Stimulated activated CD8-positive, alpha-beta memory T cell treated with anti-CD3 and anti-CD28 coated beads, Interleukin-7, amount 100 ng/mL, for 48 hours (primary cell): ENCODE measurements around the gene GRAMD4.
"Not testable (repeated sequence)": the region's sequence is repeated elsewhere in the genome, so short reads cannot be mapped to it uniquely, and the experiment has no call there.

Experiments
- DNase-seq, 2 donors: peaks; one replicate each; pipeline ENCODE4 v3.0.0-alpha.2; 2020; ENCODE audit warnings: low read depth in 1 of 2; ENCODE audit errors: extremely low read depth in 1 of 2

GRAMD4 gene

DNA sequence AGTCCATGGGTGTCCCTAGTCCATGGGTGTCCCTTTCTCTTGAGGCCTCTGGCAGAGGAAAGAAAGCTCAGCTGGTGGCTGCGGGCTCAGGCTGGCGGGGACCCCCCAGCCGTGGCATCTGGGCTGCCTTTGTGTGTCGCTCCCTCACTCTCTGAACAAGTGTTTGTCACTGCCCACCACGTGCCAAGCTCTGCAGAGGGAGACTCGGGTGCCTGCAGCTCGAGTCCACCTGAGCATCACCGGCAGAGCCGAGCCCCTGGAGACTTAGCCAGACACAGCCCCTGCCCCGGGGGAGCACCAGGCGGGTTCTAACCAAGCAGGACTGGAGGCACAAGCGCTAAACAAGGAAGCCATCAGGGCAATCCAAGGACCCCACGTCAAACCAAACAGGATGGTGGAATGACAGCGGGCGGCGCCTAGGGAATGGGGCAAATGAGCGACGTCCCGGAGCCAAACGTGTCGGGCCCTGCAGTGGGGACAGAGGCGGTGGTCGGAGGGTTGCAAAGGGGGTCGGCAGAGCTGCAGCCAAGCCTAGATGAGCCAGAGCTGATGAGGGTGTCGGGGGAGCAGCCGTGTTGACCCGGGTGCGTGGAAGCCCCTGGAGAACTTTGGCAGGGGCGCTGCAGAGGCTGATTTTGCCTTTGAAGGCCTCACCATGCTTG is 2.1 kb upstream of the GRAMD4 start:
- DNase-seq, result no peak

DNA sequence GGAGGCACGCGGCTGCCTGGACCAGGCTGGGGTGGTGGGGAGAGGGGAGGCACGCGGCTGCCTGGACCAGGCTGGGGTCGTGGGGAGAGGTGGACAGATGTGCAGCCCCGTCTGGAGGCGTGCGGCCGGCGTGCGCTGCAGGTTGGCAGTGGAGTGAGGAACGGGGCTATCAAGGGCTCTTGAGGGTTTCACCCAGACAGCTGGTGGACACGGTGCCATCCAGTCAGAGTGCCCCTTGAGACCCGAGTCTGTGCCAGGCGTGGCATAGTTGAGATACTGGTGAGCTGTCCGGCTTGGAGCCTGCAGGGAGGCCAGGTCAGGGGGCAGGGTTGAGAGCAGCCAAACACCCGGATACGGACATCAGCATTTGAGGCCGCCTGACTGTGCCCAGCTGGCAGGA is 1.5 kb upstream of the GRAMD4 start:
- DNase-seq, result no peak

DNA sequence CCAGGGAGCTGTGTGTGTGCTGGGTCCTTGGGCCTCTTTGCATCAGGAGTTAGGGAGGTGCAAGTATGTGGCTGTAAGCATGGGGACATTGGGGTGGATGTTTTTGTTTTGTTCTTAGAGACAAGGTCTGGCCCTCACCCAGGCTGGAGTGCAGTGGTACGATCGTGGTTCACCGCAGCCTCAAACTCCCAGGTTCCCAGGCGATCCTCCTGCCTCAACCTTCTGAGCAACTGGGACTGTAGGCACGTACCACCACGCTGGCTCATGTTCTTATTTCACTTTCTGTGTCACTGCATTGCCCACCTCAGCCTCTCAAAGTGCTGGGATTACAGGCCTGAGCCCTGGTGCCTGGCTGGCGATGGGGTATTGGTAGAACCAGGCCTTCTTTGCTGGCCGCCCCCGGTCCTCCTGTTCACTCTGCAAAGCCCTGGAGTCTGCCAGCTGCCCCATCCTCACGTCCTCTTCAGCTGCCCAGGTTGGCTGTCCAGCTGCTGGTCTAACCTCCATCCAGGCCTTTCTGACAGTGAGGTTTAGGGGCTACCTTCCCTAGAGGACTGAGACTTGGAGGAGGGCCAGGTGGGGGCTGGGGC is 851 bp upstream of the GRAMD4 start:
- DNase-seq, result no peak

GRCh38 chr22:46620588-46621242 is 529 bp downstream of the GRAMD4 start:
- DNase-seq, result no peak

DNA sequence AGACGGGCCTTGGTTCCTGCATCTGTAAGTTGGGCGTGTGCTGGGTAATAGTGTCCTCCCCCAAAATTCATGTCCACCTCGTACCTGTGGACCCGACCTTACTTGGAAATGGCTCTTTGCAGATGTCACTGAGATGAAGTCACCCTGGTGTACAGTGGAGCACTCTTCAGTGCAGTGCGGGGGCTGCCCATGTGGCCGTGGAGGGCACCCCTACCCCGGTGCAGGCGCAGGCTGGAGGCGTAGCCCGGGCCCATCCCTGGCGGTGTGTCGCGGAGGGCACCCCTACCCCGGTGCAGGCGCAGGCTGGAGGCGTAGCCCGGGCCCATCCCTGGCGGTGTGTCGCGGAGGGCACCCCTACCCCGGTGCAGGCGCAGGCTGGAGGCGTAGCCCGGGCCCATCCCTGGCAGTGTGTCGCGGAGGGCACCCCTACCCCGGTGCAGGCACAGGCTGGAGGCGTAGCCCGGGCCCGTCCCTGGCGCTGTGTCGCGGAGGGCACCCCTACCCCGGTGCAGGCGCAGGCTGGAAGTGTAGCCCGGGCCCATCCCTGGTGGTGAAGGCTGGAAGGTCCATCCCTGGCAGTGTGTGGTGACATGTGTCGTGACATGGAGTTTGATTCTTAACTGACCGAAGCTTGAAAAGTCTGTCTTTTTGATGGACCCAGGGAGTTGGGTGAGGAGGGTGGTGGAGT is 1.2 kb downstream of the GRAMD4 start:
- not testable (repeated sequence) for DNase-seq

GRCh38 chr22:46622081-46622521 is 1.9 kb downstream of the GRAMD4 start:
- DNase-seq, result no peak

GRCh38 chr22:46625113-46625842 is 5.1 kb downstream of the GRAMD4 start:
- DNase-seq, result no peak

DNA sequence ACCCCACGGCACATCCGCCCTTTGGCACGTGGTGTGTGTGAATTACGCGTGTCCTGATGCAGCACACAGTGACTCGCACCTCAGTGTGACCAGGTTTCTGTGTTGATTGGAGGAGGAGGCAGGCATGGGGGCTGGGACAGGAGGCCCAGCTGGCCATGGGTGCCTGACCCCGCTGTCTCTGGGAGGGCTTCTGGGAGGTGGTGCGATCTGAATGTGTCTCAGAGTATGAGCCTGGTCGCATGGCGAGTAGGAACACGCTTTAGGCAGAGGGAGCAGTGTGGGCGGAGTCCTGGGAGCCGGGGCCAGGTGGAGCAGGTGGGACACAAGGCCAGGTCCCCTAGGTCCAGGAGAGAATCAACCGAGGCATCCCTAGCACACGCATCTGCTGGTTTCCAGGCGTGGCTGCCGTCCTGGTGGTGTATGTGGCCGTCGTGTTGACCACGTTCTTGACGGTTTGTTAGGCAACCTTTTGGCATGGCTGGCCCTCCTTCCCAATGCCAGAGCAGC is 5.7 kb downstream of the GRAMD4 start:
- no peak for DNase-seq

DNA sequence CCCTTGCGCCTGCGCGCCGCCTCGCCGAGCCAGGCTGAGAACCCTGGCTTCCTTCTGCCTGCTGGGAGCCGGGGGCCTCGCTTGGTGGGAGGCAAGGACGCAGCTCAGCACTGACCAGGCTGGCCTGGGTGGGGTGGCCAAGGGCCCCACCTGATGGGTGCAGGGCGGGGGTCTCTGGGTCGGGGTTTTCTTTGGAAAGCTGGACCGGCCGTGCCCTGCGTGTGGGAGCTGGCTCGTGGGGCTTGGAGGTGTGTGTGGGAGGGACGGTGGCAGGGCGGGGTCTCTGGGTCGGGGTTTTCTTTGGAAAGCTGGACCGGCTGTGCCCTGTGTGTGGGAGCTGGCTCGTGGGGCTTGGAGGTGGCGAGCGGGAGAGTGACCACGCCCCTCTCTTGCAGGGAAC is 6.2 kb downstream of the GRAMD4 start:
- DNase-seq, result no peak

DNA sequence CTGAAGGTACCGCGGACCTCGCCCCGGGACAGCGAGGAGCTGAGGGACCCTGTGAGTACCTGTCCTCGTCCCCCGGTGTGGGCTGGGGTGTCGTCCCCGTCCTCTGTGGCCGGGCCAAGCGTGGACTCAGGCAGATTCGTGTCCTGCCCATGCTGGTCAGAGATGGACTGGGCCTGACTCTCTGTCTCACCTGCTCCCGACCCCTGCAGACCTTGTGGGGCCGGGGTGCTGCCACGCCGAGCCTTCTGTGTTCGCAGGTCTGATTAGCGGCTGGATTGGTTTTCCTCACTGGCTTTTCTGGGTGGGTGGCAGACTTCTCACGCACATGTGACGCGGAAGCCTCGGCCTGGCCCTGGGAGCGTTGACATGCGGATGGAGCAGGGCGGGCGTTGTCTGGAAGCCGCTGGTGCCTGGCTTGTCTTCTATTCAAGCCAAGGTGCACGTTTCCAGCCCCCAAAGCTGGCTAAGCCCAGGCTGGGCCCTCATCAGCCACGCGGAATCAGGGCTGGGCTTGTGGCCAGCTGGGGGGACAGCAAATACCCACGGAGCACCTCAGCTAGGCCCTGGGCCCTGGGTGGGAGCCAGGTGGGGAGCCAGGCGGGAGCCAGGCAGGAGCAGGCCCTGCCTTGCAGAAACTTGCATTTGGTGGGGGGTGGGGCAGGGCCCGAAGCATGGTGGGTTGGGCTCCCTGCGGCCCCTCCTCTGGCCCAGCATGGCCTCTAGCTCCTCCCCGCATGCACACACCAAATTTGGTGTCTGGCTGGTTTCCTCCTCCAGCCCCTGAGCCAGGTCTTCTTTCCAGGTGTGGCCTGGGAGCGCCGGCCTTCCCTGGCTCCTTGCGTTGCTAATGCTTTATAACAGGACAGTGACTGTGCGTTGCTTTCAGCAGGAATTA is 7.0 kb downstream of the GRAMD4 start:
- DNase-seq, result no peak

DNA sequence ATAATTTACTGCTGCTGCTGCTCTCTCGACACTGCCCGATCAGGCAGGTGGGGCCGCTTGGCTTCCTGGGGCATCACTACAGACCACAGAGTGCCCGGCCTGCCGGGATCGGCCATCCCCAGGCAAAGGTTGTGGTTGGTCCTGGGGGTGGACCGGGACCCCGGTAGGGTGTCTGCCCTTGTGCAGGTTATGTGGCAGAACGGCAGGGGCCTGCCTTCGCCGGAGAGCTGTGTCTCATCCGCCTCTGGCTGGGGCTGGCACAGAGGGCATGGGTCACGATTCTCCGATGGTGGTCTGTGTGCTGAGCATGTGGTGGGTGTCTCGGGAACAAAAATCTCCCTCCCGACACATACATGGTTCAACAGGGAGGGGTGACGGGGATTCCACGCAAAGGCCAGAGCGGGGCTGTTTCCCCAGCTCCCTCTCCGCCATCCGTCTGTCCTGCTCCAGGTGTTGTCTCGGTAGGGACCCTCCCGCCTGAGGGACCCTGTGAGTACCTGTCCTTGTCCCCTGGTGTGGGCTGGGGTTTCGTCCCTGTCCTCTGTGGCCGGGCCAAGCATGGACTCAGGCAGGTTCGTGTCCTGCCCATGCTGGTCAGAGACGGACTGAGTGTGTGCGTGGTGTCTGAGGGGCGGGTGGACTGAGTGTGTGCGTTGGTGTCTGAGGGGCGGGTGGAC is 7.8 kb downstream of the GRAMD4 start:
- DNase-seq, result no peak

DNA sequence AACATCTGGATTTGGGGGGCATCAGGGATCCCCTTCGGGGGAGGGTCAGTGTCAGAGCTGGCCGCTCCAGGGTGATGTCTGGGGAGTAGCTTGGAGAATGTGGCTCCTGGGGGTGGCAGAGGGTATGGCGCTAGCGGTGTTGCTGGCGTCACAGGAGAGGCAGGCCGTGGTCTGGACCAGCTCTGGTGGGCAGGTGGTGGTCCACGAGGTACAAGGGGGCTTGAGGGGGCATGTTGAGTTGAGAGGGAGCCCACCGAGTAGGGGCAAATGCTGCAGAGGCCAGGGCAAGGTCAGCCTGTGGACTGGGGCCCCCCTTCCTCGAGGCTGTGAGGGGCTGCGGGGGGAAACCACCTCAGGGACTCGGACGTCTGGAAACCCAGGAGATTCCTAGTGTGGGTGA is 8.6 kb downstream of the GRAMD4 start:
- DNase-seq, result no peak

GRCh38 chr22:46629291-46629690 is 9.1 kb downstream of the GRAMD4 start:
- DNase-seq, result no peak

- DNase-seq, result no peak
Observed at GRCh38 chr22:46631113-46631512, 10.9 kb downstream of the GRAMD4 start.

DNA sequence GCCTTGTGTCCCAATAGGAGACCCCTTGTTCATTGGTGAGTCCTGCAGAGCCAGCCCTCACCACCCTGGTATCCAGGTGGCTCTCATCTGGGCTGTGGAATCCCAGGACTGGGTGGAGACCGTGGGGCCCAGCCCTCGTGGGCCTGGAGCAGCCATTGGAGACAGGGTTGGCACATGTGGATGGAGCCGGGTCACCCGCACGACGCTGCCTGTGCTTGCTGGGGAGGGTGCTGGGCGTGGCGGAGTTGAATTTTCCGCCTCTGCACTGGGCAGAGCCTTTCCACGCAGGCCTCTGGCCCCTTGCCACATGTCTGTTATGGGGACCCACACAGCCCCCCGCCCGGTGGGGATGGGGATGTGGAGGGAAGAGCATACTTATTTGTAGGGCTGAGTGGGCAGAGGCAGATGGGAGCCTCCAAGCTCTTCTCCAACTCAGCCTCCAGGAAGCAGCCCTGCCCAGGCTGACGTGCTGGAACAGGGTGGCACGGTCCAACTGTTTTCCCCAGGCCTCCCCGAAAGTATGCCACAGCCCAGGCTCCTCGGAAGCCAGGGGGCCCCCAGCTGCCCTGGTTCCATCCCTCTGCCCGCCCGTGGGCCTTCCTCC is 12.6 kb downstream of the GRAMD4 start:
- no peak for DNase-seq

DNA sequence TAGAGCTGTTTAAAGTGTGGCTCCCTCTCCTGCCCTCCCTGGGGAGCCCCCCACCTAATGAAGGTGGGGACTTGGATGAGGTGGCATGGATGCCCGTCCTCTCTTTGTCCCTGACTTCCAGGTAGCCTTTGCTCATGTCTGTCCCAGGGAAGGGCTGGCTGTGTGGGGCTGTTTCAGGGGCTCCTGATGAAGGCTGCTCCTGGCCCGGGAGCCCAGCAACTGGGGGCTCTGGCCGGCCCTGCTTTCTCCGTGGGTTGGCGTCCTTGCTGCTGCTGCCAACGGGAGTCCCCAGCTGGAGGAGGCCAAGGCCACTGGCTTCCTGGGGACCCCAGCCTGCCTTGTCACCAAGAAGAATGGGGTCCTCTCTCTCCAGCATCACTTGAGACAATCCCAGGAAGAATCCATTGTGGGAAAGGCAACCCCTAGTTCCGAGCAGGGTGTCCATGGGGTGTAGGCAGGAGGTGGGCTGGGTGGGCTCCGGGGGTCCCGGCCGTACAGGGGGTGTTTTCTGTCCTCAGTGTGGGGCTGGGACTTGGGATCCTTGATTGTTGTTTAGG is 13.2 kb downstream of the GRAMD4 start:
- no peak for DNase-seq

- no peak for DNase-seq
Observed at GRCh38 chr22:46634011-46634699, 14.0 kb downstream of the GRAMD4 start.
